Activated CD8-positive, alpha-beta memory T cell treated with anti-CD3 and anti-CD28 coated beads for 1 hour (primary cell): ENCODE measurements around the gene HSPA12B.

Experiments used
- DNase-seq, 2 donors: peaks; one replicate each; pipeline ENCODE4 v3.0.0-alpha.2; 2020; ENCODE audit warnings: low read depth in 1 of 2; ENCODE audit errors: extremely low read depth in 1 of 2

The HSPA12B gene

GRCh38 chr20:3765171-3765882, 32.8 kb downstream of the HSPA12B start:
- DNase-seq: no peak

- no peak for DNase-seq
Observed at GRCh38 chr20:3766422-3767109, 34.1 kb downstream of the HSPA12B start.

DNA sequence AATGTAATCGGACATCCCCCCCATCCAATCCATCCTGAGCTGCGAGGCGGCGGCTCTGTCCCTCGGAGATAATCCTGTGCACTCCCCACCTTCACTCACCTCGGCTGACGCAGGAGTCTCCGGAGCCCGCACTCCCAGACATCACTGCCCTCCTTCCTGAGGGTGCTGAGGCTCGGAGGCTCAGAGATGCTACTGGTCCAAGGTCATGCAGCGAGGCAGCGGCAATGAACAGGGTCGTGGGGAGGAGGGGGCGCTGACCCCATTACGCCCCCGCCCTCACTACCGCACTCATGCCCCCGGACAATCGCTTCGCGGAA, 34.6 kb downstream of the HSPA12B start:
- no peak for DNase-seq

GRCh38 chr20:3767427-3768341, 35.2 kb downstream of the HSPA12B start, which contains the start of gene ADISSP:
TSS of gene ADISSP (minus strand) at chr20:3767753. CDS start at chr20:3760100, 7,653 bp downstream.
- DNase-seq: peak; percentile 88 to 95

DNA sequence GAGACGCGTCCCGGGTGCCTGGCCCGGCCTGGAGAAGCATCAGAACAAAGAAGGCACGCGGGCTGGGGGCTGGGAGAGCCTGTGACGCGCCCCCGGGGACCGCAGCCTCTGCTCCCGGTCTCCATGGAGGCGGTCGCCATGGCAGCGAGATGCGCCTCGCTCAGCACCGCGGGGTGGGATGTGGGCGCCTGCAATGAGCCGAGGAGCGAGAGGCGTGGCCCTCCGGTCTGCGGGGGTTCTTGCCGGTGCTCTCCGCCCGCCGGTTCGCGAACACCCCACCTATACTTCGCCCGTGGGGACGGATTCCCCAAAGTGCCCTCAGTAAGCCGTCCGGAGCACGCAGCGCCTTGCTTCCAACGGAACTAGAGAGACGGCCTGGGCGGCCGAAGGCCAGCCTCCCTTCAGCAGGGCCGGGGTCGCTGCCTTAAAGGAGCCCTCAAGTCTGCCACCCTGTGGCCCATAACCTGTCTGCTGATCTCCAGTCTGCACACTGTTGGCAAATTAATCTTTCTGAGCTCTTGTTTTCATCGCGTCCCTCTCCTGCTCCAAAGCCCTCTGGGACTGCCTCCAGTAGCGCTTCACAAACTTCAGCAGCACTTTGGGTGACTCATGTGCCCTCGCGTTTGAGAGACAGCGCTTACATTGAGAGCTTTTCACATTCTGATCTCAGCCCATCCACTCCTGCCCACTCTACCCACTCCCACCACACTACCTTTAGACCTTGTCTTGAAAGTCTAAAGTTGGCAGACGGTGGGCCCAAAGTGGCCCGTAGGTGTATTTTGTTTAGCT, 36.1 kb downstream of the HSPA12B start:
- DNase-seq: peak; percentile 64 to 74

DNA sequence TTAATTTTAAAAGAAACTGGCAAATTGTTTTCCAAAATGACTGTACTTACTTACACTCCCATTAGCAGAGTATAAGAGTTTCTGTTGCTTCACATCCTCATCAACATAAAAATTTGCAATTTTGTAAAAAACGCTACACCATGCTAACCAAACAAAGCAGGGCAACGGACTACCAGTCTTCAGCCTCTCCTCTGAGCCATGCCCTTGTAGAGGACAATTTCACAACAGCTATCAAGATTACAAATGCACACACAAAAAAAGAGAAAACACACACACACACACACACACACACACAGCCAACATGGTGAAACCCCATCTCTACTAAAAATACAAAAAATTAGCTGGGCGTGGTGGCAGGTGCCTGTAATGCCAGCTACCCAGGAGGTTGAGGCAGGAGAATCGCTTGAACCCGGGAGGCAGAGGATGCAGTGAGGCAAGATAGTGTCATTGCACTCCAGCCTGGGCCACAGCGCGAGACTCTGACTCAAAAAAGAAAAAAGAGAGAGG, 39.1 kb downstream of the HSPA12B start:
- no peak for DNase-seq

- no peak for DNase-seq
Observed at GRCh38 chr20:3775457-3776108, 43.1 kb downstream of the HSPA12B start.

- no peak for DNase-seq
Observed at GRCh38 chr20:3777381-3777715, 44.9 kb downstream of the HSPA12B start.

GRCh38 chr20:3777716-3778629, 45.5 kb downstream of the HSPA12B start:
- peak in 1 of 2 donors; percentile 19 for DNase-seq

- DNase-seq: no peak
Observed at GRCh38 chr20:3778976-3779375, 46.5 kb downstream of the HSPA12B start.

- no peak for DNase-seq
Observed at GRCh38 chr20:3781153-3781910, 48.8 kb downstream of the HSPA12B start, which contains the start of gene SPEF1. TSS of gene SPEF1 (minus strand) at chr20:3781448. CDS start at chr20:3781287, 161 bp downstream.

DNA sequence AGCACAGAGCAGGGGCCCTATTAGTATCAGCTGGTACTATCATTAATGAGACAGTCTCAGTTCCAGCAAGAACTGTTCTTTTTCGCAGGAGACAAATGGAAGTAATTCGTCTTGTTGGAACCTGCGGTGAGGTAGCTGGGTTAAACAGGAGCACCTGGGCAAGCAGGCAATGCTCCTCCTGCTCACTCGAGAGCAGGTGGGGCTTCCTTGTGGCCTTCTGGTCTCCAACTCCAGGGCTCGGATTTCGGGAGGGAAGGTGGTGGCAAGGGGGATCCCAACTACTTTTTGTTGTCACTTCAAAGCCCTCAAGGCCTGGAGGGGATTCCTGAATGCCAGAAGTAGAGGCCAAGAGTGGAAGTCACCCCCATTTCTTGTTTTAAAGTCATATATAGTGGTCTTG, 50.1 kb downstream of the HSPA12B start:
- no peak for DNase-seq

GRCh38 chr20:3783068-3783489, 50.6 kb downstream of the HSPA12B start:
- no peak for DNase-seq

DNA sequence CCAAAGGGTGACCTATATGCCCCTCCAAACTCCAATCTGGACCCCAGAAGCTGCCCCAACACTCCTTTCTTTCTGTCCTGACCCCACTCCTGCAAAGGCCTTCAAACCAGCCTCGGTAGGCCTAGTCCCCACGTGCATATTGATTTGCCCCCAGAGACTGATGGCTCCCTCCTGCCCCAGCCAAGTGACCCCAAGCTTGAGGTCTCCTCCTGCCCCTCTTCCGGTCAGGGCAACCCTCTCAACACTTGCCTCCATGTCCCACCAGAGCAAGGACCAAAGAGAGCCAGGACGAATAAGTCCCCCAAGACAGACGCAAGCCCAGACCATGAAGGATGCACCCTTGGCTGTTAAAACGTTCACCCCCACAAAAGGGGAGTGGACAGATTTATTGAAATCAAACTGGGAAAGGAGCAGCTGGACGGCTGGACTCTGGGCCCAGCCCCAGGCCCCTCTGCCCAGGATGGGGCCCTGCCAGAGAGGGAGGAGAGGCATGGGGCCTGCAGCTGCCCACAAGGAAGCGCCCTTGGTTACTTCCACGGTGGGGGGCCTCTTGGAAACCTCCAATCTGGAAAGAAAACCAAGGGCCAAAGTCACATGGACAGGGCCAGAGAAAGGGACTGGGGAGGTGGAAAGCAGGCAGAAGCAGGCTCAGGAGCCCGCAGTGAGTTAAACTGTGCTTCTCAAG, 51.2 kb downstream of the HSPA12B start:
- DNase-seq: no peak

DNA sequence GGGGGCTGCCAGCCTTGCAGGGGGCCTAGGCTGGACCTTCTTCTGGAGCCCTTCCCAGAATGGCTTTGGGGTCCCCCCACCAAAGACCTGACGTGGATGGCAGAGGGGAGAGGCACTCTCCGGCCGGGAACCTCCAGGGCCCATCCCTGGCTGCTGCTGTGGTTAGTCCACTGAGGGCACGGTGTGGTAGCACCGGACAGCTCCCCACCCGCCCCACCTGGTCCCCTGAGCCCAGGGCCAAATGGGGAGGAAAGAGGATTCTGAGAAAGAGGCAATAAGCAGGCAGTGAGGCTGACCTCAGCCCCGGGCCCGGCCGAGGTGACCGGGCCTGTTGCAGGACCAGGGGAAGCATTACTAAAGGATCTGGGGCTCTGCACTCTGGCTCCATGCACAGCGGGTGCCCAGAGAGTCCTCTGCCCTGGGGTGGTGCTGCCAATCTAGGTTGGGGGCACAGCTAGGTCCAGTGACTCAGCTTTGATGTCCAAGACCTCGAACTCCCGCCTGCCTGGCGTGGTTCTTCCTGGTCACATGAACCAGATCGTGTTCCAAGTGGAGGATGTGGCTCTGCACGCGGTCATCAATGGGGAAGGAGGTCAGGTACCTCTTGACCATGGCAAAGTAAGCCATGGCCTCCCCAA, 51.9 kb downstream of the HSPA12B start:
- DNase-seq: no peak

DNA sequence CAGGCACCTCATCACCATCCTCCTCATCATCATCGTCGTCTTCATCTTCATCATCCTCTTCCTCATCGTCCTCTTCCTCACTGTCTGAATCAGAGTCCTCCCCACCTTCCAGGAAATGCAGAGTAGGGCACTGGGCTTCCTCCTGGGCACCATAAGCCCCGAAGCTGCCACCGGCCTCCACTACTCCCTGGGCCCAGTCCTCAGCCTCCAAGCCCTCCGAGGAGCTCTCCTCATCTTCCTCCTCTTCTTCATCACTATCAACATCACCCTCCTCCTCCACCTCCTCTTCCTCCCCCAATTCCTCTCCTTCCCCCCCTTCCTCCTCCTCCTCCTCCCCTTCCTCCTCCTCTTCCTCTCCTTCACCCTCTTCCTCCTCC, 52.4 kb downstream of the HSPA12B start:
- DNase-seq: no peak
